Activated CD8-positive, alpha-beta T cell treated with anti-CD3 and anti-CD28 coated beads for 36 hours (primary cell): Measurements from ENCODE around the gene NYNRIN. TPM values are rescaled to one million over a fixed set of nuclear protein-coding genes. Genes with fewer than 3 reads are reported as not detected.

ENCODE experiments used
- ATAC-seq: fragments of 200-7000 bp; cut with Tn5 transposase; one replicate; pipeline ENCODE4 v1.10.0; 2021; ENCODE audit warnings: mild to moderate bottlenecking, moderate library complexity
- CTCF ChIA-PET: fragments of 350-600 bp; sonication (Branson Sonifier 250); formaldehyde crosslinking; loops from one replicate; lab custom pipeline; 2021; ENCODE audit warnings: antibody characterized with exemption; lab: Charles Lee
- POLR2A ChIA-PET: fragments of 350-600 bp; sonication (Branson Sonifier 250); formaldehyde crosslinking; loops from one replicate; lab custom pipeline; 2021; ENCODE audit warnings: antibody characterized with exemption; lab: Charles Lee
- DNase-seq: peaks from one replicate; pipeline ENCODE4 v3.0.0-alpha.2; 2020
- H3K27ac Mint-ChIP-seq: one replicate; pipeline ENCODE4 v1.8.0; 2021; ENCODE audit warnings: mild to moderate bottlenecking, mixed read lengths
- H3K27me3 Mint-ChIP-seq: one replicate; pipeline ENCODE4 v1.8.0; 2021; ENCODE audit warnings: mixed read lengths
- H3K36me3 Mint-ChIP-seq: one replicate; pipeline ENCODE4 v1.8.0; 2021; ENCODE audit warnings: low read depth, mixed read lengths
- H3K4me1 Mint-ChIP-seq: one replicate; pipeline ENCODE4 v1.8.0; 2021; ENCODE audit warnings: low read depth, mixed read lengths
- H3K4me3 Mint-ChIP-seq: one replicate; pipeline ENCODE4 v1.8.0; 2021; ENCODE audit warnings: mild to moderate bottlenecking, moderate library complexity, mixed read lengths
- H3K9me3 Mint-ChIP-seq: one replicate; pipeline ENCODE4 v1.8.0; 2021; ENCODE audit warnings: mixed read lengths
- intact Hi-C: fragments of 100-400 bp; cut with micrococcal nuclease; formaldehyde crosslinking; loops from one replicate; pipeline ENCODE4 v1.10.0; 2022
- total RNA-seq, 2 experiments: library from RNA; stranded (reverse); gene quantifications; one replicate each; pipeline ENCODE4 v1.2.3, GENCODE V29; 2021
- TF ChIP-seq, protein P1 (sequence below): fragments of 200-600 bp; IDR thresholded peaks from one replicate; pipeline ENCODE4 v1.8.0; 2022; ENCODE audit warnings: antibody characterized with exemption, mild to moderate bottlenecking

Gene NYNRIN
- total RNA-seq, 2 experiments from 2014 or later = 0.05 to 0.27 TPM

DNA sequence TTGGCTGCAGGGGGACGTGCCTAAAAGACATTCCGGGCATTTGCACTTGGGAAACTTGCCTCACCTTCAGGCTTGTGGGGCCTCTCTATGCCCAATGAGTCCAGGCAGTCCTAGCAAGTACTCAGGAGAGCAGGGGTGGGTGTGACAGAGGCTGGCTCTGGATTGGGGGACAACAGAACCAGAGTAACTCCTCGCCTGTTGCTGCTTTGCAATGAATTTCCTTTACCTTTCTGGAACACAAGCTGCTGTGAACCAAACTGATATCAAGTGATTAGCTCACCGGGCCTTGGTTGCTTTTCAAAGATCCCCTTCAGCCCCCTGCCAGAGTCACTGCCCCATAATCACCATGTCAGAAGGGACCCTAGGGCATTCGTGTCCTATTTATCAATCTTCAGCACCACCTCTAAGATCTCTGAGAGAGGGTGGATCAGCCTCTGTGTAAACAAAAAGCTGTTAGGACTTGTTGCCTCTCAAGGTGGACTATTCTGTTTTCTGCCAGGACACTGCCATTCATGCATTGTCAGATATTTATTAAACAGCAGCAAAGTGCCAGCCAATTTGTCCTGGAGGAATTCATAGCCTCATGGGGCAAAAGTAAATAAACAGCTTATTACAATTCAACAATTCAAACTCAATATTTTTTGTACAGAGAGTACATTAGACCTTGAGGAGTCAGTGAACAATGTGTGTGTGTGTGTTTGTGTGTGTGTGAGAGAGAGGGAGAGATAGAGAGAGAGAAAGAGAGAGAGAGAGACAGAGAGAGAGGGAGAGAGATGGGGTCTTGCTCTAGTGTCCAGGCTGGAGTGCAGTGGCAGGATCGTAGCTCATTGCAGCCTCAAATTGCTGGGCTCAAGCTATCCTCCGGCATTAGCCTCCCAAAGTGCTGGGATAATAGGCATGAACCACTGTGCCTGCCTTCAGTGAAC is 19.6 kb upstream of the NYNRIN start:
- ChIA-PET POLR2A (interaction anchor here (1.0 to 1.1 kb wide), 3 partner anchors 12 to 57 kb away, joined by 3 read pairs; no protein-coding TSS in a partner anchor), CTCF (interaction anchor here (1.2 to 1.8 kb wide), 3 partner anchors 46 to 58 kb away, joined by 3 to 5 read pairs (median 4); no protein-coding TSS in a partner anchor)
- TF ChIP-seq, protein P1, sequence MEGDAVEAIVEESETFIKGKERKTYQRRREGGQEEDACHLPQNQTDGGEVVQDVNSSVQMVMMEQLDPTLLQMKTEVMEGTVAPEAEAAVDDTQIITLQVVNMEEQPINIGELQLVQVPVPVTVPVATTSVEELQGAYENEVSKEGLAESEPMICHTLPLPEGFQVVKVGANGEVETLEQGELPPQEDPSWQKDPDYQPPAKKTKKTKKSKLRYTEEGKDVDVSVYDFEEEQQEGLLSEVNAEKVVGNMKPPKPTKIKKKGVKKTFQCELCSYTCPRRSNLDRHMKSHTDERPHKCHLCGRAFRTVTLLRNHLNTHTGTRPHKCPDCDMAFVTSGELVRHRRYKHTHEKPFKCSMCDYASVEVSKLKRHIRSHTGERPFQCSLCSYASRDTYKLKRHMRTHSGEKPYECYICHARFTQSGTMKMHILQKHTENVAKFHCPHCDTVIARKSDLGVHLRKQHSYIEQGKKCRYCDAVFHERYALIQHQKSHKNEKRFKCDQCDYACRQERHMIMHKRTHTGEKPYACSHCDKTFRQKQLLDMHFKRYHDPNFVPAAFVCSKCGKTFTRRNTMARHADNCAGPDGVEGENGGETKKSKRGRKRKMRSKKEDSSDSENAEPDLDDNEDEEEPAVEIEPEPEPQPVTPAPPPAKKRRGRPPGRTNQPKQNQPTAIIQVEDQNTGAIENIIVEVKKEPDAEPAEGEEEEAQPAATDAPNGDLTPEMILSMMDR = no peak
- no peaks in the 10 kb centered on the region for H3K9me3 Mint-ChIP-seq
- H3K4me1 Mint-ChIP-seq = no peaks in the 10 kb centered on the region
- ATAC-seq (no peak), DNase-seq (no peak)
- intact Hi-C loops = no loop called here
- H3K27me3 Mint-ChIP-seq = peaks cover 2% of the 10 kb centered on the region
- H3K4me3 Mint-ChIP-seq = no peak overlapping the region
- H3K27ac Mint-ChIP-seq = no peak overlapping the region
- H3K36me3 Mint-ChIP-seq = no peaks in the 10 kb centered on the region

DNA sequence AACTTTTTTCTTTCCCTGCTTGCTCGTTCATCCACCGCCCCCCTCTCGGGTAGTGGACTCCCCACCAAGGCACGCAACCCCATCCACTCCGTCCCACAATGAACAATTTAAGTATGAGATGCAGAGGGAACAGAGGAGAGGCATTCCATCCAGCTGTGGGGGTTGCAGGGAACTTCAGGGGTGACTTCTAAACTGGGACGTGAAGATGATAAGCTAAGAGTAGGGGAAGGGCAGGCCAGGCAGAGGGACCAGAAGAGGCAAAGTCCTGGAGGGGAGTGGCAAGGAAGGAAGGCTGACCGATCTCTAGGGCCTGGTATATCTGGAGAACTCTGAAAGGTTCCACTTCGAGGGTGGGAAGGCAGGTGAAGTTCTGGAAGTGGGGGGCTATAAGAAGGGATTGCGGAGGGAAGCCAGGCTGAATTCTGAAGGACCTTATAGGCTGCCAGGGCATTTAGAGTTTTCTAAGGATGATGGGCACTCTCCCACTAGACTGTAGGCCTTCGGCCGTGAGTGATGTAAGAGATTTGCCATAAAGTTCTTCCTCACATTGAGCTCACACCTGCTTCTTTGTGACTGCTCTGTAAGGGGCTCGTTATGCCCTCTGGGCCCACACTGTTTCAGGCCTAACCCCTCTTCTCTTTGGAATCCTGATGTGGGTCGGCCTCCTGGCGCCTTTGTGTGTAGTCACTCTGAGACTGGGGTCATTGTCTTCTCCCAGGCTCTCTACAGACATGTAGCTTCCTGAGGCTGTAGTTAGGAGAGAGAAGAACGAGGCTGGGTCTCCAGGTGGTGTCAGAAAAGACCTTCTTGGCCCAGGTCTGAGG is 18.7 kb upstream of the NYNRIN start:
- ChIA-PET CTCF (interaction anchor here (0.7 to 1.8 kb wide), 4 partner anchors 47 to 57 kb away, joined by 3 to 5 read pairs (median 4); no protein-coding TSS in a partner anchor), POLR2A (interaction anchor here (1.0 kb wide), 1 partner anchor 11 kb away, joined by 3 read pairs; no protein-coding TSS in a partner anchor)
- no peak for DNase-seq
- Mint-ChIP-seq H3K27ac (no peak overlapping the region), H3K4me1 (no peaks in the 10 kb centered on the region), H3K4me3 (no peak overlapping the region), H3K27me3 (peaks cover 2% of the 10 kb centered on the region), H3K36me3 (no peaks in the 10 kb centered on the region), H3K9me3 (no peaks in the 10 kb centered on the region)
- intact Hi-C loops = no loop called here
- ATAC-seq = no peak
- TF ChIP-seq, protein P1 = no peak

DNA sequence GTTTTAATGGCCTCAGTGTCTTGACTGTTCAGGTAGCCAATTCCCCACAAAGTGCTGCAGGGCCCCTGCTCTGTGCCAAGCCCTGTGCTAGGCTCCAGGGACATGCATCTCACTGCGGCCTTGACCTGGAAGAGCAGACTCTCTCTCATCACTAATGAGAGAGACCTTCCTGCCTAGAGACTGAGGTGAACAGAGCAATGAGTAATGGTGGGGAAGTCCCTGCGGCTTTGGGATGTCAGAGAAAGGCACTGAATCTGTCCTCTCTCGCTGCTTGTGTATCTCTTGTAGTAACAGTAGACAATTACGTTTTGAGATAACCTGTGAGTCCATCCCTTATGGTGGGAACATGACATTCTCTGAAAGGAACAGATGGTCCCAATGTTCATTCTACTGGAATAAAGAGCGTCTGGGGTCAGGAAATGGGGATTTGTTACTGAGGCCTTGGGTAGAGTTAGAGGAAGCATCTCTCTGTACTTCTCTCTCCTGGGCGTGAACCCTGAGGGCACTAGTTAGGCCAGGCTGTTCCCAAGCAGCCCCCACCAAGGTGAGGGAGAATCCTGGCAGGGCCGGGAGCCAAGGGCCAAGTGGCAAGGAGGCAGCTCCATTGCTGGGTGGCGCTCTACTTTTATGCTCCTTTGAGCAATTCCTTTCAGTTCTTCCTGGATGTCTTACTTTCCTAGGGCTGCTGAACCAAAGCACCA is 17.3 kb upstream of the NYNRIN start:
- peak; percentile 28 for DNase-seq

DNA sequence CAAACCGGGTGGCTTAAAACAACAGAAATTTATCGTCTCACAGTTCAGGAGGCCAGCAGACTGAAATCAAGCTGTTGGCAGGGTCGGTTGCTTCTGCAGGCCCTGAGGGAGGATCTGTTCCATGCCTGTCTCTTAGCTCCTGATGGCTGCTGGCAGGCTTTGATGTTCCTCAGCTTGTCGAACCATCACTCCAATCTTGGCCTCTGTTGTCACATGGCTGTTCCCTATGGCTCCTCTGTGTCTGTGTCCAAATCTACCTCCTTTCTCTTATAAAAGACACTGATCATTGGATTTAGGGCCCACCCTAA is 16.8 kb upstream of the NYNRIN start:
- Mint-ChIP-seq H3K4me1 (no peaks in the 10 kb centered on the region), H3K27ac (no peak overlapping the region), H3K9me3 (no peaks in the 10 kb centered on the region), H3K27me3 (peaks cover 2% of the 10 kb centered on the region), H3K36me3 (no peaks in the 10 kb centered on the region), H3K4me3 (no peak overlapping the region)
- POLR2A ChIA-PET = interaction anchor here (0.6 kb wide), 1 partner anchor 23 kb away, joined by 3 read pairs; no protein-coding TSS in a partner anchor
- DNase-seq (no peak), ATAC-seq (no peak)
- TF ChIP-seq, protein P1 = no peak
- intact Hi-C loops = no loop called here
- CTCF ChIA-PET = interaction anchor here (0.7 to 2.0 kb wide), 2 partner anchors 48 to 49 kb away, joined by 5 to 9 read pairs; no protein-coding TSS in a partner anchor

More for the DNA sequence above, 17.3 kb upstream of the NYNRIN start:
- Mint-ChIP-seq H3K27me3 (peaks cover 2% of the 10 kb centered on the region), H3K4me1 (no peaks in the 10 kb centered on the region), H3K9me3 (no peaks in the 10 kb centered on the region), H3K4me3 (no peak overlapping the region), H3K36me3 (no peaks in the 10 kb centered on the region), H3K27ac (no peak overlapping the region)
- ChIA-PET POLR2A (interaction anchor here (0.6 kb wide), 1 partner anchor 23 kb away, joined by 3 read pairs; no protein-coding TSS in a partner anchor), CTCF (interaction anchor here (2.0 kb wide), 1 partner anchor 48 kb away, joined by 9 read pairs; no protein-coding TSS in a partner anchor)
- TF ChIP-seq, protein P1 = no peak
- intact Hi-C loops = no loop called here
- ATAC-seq = peak; percentile 81
